DND-41 (cell line): ENCODE measurements around the gene LCE2D.

Experiments
- CTCF ChIP-seq: IDR thresholded peaks from 2 replicates; pipeline ENCODE4 v1.5.1; 2012; ENCODE audit warnings: borderline replicate concordance, low read length, moderate library complexity, mild to moderate bottlenecking; ENCODE audit not compliant: poor library complexity, severe bottlenecking; ENCODE audit errors: extremely low read depth
- EZH2 ChIP-seq: IDR thresholded peaks from 3 replicates; pipeline ENCODE4 v1.6.1; 2012; ENCODE audit warnings: borderline replicate concordance, low read depth, mild to moderate bottlenecking, moderate library complexity, low read length, inconsistent platforms; ENCODE audit not compliant: severe bottlenecking

GRCh38 chr1:152654110-152654509 is 9.1 kb upstream of the LCE2D start:
- TF ChIP-seq CTCF (peak; percentile 86), EZH2 (no peak)
